Liver (tissue), 9 donors: ENCODE data around the gene MAP1LC3B2. TPM values are rescaled to one million over a fixed set of nuclear protein-coding genes. Genes with fewer than 3 reads are reported as not detected.

ENCODE experiments used
- DNase-seq: peaks from one replicate; pipeline ENCODE4 v3.0.0-alpha.2; 2017; ENCODE audit warnings: low spot score
- H3K27ac ChIP-seq, 2 donors: one replicate each; pipeline ENCODE4 v1.7.0; 2013; ENCODE audit warnings: inconsistent platforms in 2 of 2, low read length in 2 of 2, control low read depth in 1 of 2, low read depth in 1 of 2, mild to moderate bottlenecking in 1 of 2
- H3K27me3 ChIP-seq, 4 donors: one replicate each; pipeline versions ENCODE4 v1.6.1 to v1.7.0; 2013; ENCODE audit warnings: low read length in 3 of 4, inconsistent platforms in 1 of 4, mild to moderate bottlenecking in 1 of 4, moderate library complexity in 1 of 4; ENCODE audit not compliant: control insufficient read depth in 4 of 4, insufficient read depth in 4 of 4
- H3K36me3 ChIP-seq, 4 donors: one replicate each; pipeline versions ENCODE4 v1.6.1 to v1.7.0; 2013; ENCODE audit warnings: low read length in 3 of 4, mild to moderate bottlenecking in 3 of 4, low read depth in 1 of 4, moderate library complexity in 1 of 4; ENCODE audit not compliant: control insufficient read depth in 4 of 4, insufficient read depth in 3 of 4
- H3K4me1 ChIP-seq, 4 donors: one replicate each; pipeline versions ENCODE4 v1.6.1 to v1.7.0; 2013; ENCODE audit warnings: low read length in 3 of 4, mild to moderate bottlenecking in 3 of 4, moderate library complexity in 1 of 4; ENCODE audit not compliant: control insufficient read depth in 4 of 4, insufficient read depth in 4 of 4
- H3K4me3 ChIP-seq, 3 donors: one replicate each; pipeline versions ENCODE4 v1.6.1 to v1.7.0; 2013; ENCODE audit warnings: low read length in 3 of 3, control low read depth in 1 of 3, low read depth in 1 of 3, mild to moderate bottlenecking in 1 of 3
- H3K9ac ChIP-seq, 2 donors: one replicate each; pipeline ENCODE4 v1.7.0; 2013; ENCODE audit warnings: low read length in 2 of 2, mild to moderate bottlenecking in 2 of 2, moderate library complexity in 2 of 2, control low read depth in 1 of 2, low read depth in 1 of 2
- H3K9me3 ChIP-seq, 4 donors: one replicate each; pipeline versions ENCODE4 v1.6.1 to v1.7.0; 2013; ENCODE audit warnings: low read length in 3 of 4; ENCODE audit not compliant: control insufficient read depth in 4 of 4
- EGR1 ChIP-seq, 2 donors: IDR thresholded peaks; 2 replicates each; pipeline ENCODE4 v1.6.1; 2016 to 2018; ENCODE audit warnings: antibody characterized with exemption in 2 of 2, low read depth in 2 of 2
- FOXA1 ChIP-seq: IDR thresholded peaks from 2 replicates; pipeline ENCODE4 v1.6.1; 2016; ENCODE audit warnings: antibody characterized with exemption
- FOXA2 ChIP-seq: IDR thresholded peaks from 2 replicates; pipeline ENCODE4 v1.6.1; 2016; ENCODE audit warnings: antibody characterized with exemption
- GABPA ChIP-seq, 2 donors: IDR thresholded peaks in 1 of 2; conservative IDR thresholded peaks in 1 of 2; 2 replicates each; pipeline ENCODE4 v1.6.1; 2016; ENCODE audit warnings: antibody characterized with exemption in 2 of 2, mild to moderate bottlenecking in 1 of 2, moderate library complexity in 1 of 2
- HNF4A ChIP-seq, 2 donors: conservative IDR thresholded peaks; 2 replicates each; pipeline ENCODE4 v1.6.1; 2016; ENCODE audit warnings: antibody characterized with exemption in 2 of 2, mild to moderate bottlenecking in 2 of 2
- HNF4G ChIP-seq: IDR thresholded peaks from 2 replicates; pipeline ENCODE4 v1.6.1; 2016; ENCODE audit warnings: antibody characterized with exemption
- NR2F2 ChIP-seq: IDR thresholded peaks from 2 replicates; pipeline ENCODE4 v1.6.1; 2016; ENCODE audit warnings: antibody characterized with exemption
- REST ChIP-seq: IDR thresholded peaks from 2 replicates; pipeline ENCODE4 v1.6.1; 2016; ENCODE audit warnings: antibody characterized with exemption, mild to moderate bottlenecking
- SP1 ChIP-seq: IDR thresholded peaks from 2 replicates; pipeline ENCODE4 v1.6.1; 2018; ENCODE audit warnings: antibody characterized with exemption, mild to moderate bottlenecking
- TAF1 ChIP-seq: conservative IDR thresholded peaks from 2 replicates; pipeline ENCODE4 v1.6.1; 2016; ENCODE audit warnings: antibody characterized with exemption, mild to moderate bottlenecking
- YY1 ChIP-seq: IDR thresholded peaks from 2 replicates; pipeline ENCODE4 v1.6.1; 2016; ENCODE audit warnings: antibody characterized with exemption, mild to moderate bottlenecking
- ZBTB33 ChIP-seq: IDR thresholded peaks from 2 replicates; pipeline ENCODE4 v1.6.1; 2016; ENCODE audit warnings: antibody characterized with exemption
- WGBS: extraction: QIAGEN DNeasy Blood & Tissue Kit; methylation state at CpG from one replicate; pipeline ENCODE4 v1.1.7; 2013; 5-methylcytosine and 5-hydroxymethylcytosine counted together
- polyA plus RNA-seq, 2 donors: library from polyadenylated mRNA; stranded (reverse) in 1 of 2; unstranded in 1 of 2; fragments of 200-250 nt in 1 of 2; fragments of >200 nt in 1 of 2; fragmentation: Nextera tagmentation in 1 of 2; extraction: Ambion mirVana in 1 of 2; gene quantifications; one replicate each; pipeline versions ENCODE4 v1.2.1 to v1.2.3, GENCODE V29; 2013 to 2015
- total RNA-seq, 2 donors: library from RNA; depleted of rRNA; stranded (reverse); fragments of >200 nt; gene quantifications; one replicate each; pipeline ENCODE4 v1.2.3, GENCODE V29; 2014
- TF ChIP-seq, protein P1 (sequence below): fragments of 150-350 bp; IDR thresholded peaks from 2 replicates; pipeline ENCODE4 v1.5.1; 2017; ENCODE audit warnings: improper control_type of control experiment, low read depth, low read length; ENCODE audit not compliant: missing input control
- TF ChIP-seq, protein P2 (sequence below): IDR thresholded peaks from 2 replicates; pipeline ENCODE4 v1.6.1; 2016; ENCODE audit warnings: antibody characterized with exemption
- donor health status: healthy.
- donor health status: healthy.
- donor health status: healthy.
- donor health status: healthy.
- donor health status: healthy.

MAP1LC3B2 gene
- total and polyA plus RNA-seq, 4 donors: 1.3 to 7.7 TPM; not detected in 2

GRCh38 chr12:116583129-116583694 is 24.0 kb downstream of the MAP1LC3B2 start:
- no peak overlapping the region for H3K27ac ChIP-seq
- 91% methylated on average over 6 of the region's 6 CpGs for WGBS
- no peak overlapping the region for H3K9ac ChIP-seq
- no peak for DNase-seq
- H3K9me3 ChIP-seq: no peaks in the 10 kb centered on the region
- no peaks in the 10 kb centered on the region for H3K27me3 ChIP-seq
- H3K4me3 ChIP-seq: no peak overlapping the region
- no peak for TF ChIP-seq ZBTB33
- no peaks in the 10 kb centered on the region for H3K4me1 ChIP-seq
- H3K36me3 ChIP-seq: no peaks in the 10 kb centered on the region

DNA sequence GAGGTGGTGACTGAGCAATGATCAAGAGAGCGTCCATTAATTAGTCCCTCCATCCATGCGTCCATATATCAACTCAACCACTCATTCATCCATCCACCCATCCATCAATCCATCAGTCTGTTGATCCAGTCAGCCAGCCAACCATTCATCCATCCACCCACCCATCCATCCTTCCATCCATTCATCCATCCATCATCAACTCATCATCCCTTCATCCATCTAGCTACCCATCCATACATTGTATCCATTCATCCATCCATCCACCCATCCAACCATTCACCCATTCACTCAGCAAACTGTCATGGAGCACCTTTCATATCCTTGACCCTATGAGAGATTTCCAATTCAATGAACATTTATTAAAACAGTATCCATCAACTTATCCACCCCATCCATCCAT is 28.1 kb downstream of the MAP1LC3B2 start:
- no peaks in the 10 kb centered on the region for H3K9me3 ChIP-seq
- no peak overlapping the region for H3K27ac ChIP-seq
- no peaks in the 10 kb centered on the region for H3K36me3 ChIP-seq
- H3K4me3 ChIP-seq: no peak overlapping the region
- no peak for TF ChIP-seq HNF4G
- TF ChIP-seq FOXA2: no peak
- no peak for TF ChIP-seq GABPA (IDR thresholded peaks at IDR 0.05 in 1 of 2, conservative IDR thresholded peaks at IDR 0.05 in 1 of 2)
- no peak for TF ChIP-seq NR2F2
- TF ChIP-seq ZBTB33: no peak
- TF ChIP-seq TAF1: no peak
- TF ChIP-seq FOXA1: no peak
- no peak for TF ChIP-seq EGR1 (IDR thresholded peaks at IDR 0.05; ENCODE audit: low read depth in 2 of 2)
- TF ChIP-seq, protein P1, sequence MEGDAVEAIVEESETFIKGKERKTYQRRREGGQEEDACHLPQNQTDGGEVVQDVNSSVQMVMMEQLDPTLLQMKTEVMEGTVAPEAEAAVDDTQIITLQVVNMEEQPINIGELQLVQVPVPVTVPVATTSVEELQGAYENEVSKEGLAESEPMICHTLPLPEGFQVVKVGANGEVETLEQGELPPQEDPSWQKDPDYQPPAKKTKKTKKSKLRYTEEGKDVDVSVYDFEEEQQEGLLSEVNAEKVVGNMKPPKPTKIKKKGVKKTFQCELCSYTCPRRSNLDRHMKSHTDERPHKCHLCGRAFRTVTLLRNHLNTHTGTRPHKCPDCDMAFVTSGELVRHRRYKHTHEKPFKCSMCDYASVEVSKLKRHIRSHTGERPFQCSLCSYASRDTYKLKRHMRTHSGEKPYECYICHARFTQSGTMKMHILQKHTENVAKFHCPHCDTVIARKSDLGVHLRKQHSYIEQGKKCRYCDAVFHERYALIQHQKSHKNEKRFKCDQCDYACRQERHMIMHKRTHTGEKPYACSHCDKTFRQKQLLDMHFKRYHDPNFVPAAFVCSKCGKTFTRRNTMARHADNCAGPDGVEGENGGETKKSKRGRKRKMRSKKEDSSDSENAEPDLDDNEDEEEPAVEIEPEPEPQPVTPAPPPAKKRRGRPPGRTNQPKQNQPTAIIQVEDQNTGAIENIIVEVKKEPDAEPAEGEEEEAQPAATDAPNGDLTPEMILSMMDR: no peak
- TF ChIP-seq SP1: no peak
- TF ChIP-seq REST: no peak
- no peak for TF ChIP-seq YY1
- TF ChIP-seq HNF4A (conservative IDR thresholded peaks at IDR 0.05): no peak
- TF ChIP-seq, protein P2, sequence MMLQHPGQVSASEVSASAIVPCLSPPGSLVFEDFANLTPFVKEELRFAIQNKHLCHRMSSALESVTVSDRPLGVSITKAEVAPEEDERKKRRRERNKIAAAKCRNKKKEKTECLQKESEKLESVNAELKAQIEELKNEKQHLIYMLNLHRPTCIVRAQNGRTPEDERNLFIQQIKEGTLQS: no peak
- DNase-seq: no peak
- H3K4me1 ChIP-seq: peaks cover 0 to 6% (median 4%) of the 10 kb centered on the region in 4 donors
- WGBS: 73% methylated on average over 2 of the region's 2 CpGs
- no peak overlapping the region for H3K9ac ChIP-seq
- no peaks in the 10 kb centered on the region for H3K27me3 ChIP-seq
